ENCODE measurements around the gene TRANK1.

DNA sequence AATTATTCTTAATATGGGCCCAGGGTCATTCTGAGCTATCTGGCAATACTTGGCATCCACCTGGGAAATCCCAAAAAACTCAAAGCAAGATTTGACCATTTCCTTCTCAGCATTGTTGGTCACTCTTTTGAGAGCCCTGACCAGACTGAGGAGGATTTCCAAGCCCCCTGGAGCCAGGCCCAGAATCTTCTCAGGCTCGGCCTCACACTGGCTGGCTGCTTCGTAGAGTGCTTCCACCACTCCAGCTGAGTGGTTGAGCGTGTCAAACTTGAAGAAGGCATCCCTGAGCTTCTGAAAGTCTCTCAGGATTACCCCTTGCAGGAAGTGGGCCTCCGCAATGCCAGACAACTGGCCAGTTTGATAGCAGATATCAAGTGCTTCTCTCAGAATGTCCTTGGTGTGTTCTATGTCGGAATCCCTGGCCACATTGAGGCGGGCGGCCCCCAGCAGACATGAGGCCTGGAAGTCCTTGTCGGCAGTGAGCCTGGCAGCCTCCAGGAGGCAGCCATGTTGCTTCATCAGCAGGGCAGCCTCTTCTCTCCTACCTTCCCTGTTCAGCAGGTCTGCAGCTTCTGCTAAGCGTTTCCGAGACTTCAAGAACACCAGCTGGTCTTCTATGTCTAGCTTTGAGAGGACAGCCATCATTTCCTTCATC is 111.6 kb downstream of the TRANK1 start:
- no peak for TF ChIP-seq EZH2 (IDR thresholded peaks at IDR 0.05; ENCODE audit: low read length, unreplicated experiment)
- TF ChIP-seq, protein P1, sequence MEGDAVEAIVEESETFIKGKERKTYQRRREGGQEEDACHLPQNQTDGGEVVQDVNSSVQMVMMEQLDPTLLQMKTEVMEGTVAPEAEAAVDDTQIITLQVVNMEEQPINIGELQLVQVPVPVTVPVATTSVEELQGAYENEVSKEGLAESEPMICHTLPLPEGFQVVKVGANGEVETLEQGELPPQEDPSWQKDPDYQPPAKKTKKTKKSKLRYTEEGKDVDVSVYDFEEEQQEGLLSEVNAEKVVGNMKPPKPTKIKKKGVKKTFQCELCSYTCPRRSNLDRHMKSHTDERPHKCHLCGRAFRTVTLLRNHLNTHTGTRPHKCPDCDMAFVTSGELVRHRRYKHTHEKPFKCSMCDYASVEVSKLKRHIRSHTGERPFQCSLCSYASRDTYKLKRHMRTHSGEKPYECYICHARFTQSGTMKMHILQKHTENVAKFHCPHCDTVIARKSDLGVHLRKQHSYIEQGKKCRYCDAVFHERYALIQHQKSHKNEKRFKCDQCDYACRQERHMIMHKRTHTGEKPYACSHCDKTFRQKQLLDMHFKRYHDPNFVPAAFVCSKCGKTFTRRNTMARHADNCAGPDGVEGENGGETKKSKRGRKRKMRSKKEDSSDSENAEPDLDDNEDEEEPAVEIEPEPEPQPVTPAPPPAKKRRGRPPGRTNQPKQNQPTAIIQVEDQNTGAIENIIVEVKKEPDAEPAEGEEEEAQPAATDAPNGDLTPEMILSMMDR (conservative IDR thresholded peaks at IDR 0.05; ENCODE audit: low read depth, low read length) = no peak
